NCI-H82 treated with DMSO at 0.1 percent for 48 hours (cell line): Measurements from ENCODE around the gene PMP22.
"Not testable (repeated sequence)": the region's sequence is repeated elsewhere in the genome, so short reads cannot be mapped to it uniquely, and the experiment has no call there.

Experiments used
- DNase-seq: peaks from one replicate; lab custom pipeline; 2025; ENCODE audit not compliant: unreplicated experiment; lab: John Stamatoyannopoulos, UW

Gene PMP22

DNA sequence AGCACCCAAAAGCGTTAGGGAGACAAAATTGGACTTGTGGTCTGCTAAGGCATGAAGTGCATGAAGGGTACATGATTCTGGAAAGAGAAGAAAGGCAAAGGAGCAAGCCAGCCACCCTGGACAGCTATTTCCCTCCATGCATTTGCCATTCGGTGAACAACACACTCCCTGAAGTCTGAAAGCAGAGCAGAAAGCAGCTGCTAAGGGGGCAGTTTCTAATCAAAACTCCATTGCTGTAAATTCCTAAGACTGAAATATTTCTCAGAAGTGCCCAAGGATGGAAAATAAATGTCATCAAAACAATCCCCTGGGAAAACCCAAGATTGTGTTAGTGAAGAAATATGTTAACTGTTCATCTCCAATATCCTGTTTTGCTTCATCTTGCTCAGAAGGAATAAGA is 44.3 kb downstream of the PMP22 start:
- DNase-seq: no peak

DNA sequence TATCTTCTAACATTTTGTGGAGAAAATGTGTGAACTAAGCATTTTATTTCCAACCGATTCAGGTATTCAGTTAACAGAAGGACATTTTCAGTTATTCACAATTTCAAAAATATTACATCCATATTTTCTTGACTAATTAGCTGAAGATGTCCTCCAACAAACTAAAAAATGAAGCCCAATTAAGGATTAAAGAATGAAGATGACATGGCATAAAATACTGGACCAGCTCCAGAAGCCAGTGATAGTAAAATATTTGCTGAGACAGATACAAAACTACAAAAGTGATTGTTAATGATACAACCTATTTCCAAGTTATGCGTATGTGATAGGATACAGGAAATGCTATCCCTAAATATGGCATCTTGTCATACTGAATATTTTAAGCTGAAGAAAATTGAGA is 48.6 kb downstream of the PMP22 start:
- no peak for DNase-seq

DNA sequence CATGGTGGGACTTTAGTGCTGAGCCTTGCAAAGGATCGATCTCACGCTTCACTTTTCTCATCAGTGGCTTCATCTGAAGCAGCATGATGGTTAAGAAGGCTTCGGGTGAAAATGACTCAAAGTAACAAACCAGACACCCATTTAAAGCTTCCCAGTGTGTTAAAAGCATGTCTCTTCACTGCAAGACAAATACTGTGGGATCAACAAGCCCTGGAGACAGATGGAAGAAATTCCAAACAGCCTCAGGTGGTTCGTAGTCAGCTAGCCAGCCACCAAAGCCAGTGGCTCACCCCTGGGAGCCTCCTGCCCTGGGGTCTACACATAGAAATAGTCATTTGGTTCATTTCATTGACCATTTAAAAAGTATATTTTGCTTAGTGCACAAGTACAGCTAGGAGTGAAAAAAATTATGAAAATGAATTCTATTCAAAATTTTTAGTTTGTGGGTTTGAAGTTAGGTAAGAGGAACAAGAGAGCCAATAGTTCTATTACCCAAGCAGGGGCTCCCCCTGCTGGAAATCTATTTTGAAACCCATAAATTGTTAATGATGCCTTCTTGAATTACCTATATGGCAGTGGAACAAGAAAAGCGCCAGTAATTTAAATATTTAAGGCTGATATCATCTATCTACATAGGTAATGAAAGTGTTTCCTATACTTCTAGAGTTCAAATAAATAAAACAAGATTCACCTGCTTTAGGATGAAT is 51.6 kb downstream of the PMP22 start:
- DNase-seq: no peak

DNA sequence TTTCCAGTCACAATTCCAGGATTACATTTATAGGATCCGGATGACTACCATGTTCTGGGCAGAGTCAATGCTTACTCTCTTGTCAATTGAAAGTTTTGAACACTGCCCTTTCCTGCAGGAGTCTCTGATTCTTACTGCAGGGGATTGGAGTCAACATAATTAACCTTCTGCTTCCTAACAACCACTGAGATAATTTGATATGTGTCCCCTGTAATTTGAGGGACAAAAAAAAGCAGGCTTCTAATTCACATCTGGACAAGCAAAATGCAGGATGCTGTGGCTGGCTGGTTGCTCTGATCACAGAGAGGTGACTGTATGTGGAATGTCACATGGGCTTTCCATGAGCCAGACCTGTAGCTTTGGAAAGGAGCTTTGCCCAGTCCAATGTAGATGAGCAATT is 54.9 kb downstream of the PMP22 start:
- DNase-seq: no peak

DNA sequence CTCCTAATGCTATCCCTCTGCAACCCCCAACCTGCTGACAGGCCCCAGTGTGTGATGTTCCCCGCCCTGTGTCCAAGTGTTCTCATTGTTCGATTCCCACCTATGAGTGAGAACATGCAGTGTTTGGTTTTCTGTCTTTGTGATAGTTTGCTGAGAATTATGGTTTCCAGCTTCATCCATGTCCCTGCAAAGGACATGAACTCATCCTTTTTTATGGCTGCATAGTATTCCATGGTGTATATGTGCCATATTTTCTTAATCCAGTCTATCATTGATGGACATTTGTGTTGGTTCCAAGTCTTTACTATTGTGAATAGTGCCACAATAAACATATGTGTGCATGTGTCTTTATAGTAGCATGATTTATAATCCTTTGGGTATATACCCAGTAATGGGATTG is 62.1 kb downstream of the PMP22 start:
- not testable (repeated sequence) for DNase-seq

DNA sequence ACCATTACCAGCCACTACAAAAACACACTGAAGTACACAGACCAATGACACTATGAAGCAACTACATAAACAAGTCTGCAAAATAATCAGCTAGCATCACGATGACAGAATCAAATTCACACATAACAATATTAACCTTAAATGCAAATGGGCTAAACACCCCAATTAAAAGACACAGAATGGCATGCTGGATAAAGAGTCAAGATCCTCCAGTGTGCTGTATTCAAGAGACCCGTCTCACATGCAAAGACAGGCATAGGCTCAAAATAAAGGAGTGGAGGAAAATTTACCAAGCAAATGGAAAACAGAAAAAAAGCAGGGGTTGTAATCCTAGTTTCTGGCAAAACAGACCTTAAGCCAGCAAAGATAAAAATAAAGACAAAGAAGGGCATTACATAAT is 64.6 kb downstream of the PMP22 start:
- DNase-seq: not testable (repeated sequence)

DNA sequence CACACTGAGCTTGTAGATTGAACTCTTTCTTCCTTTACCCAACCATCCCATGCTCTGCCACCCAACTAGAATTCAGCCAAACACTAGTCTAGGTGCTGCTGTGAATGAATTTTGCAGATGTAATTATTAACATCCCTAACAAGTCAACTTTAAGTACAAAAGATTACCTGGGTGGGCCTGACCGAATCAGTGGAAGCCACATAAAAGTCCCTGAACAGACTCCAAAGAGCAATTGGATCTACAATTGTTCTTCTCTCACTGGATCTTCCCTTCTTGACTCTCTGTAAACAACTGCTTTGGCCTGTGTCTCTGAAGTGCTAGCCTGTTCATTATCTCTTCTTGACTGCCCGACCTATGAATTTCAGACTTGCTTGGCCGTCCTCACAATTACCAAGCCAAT is 67.9 kb downstream of the PMP22 start:
- no peak for DNase-seq

DNA sequence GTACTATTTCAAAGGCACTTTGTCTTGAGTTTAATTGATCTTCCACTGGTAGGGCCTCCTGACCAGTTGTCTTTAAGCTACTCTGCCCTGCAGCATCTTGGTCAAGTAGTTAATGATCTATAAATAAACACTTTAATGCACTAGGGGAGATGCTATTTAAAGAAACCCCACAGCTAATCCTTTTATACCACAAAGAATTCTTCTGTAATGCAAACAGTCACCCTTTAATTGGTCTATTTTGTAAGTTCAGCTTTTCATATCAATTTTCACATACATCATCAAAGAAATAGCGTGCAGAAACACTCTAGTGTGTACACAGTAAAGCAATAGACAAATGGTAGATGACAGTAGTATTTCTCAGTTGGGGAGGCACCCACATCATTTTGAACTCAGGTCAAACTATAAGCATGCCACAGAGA is 70.3 kb downstream of the PMP22 start:
- no peak for DNase-seq

DNA sequence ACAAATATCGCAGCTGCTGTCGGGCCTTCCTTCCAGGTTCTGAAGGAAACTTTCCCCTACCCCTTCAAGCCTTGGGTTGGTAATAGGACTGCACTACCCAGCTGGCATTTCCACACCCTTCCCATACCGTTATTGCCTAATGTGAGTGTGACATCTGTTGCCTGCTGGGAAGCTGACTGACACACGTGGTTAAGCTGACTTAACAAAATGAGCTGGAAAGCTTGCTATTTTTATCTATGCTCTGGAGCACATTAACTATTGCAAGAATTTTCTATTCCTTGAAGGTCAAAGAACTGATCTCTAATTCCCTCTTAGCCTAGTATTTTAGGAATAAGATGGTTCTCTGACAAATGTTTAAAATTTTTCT is 79.5 kb downstream of the PMP22 start:
- DNase-seq: peak; percentile 22

DNA sequence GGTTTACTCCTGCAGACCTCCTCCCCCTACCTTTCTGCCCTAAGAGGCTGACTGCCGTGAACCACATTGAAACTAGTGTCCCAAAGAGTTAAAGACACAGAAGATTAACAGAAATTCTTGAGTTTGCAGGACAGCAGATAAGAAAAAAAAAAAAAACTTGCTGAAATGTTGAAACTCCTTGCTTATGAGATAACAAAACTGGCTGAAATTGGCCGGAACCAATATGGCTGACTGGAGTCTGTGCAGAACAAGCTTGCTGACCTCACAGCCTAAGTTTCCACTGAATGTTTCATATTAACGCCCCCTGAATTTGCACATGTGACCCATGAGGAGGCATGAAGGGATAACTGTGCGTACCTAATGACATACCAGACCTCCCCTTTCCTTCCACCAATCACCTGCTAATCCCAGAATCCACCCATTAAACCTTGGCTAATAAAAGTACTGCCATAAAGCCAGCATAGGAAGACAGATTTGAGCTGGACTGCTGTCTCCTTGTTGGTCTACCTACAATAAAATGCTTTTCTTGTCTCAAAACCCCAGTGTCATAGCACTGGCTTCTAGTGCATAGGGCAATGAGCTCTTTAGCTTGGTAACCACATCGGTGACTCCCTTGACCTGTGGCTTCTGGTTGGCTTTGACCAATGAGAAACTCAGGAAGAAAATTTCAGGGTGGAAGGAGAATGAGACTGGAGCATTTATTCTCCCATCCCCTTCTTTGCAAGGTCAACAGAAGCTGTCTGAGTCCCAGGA is 80.1 kb downstream of the PMP22 start:
- no peak for DNase-seq

DNA sequence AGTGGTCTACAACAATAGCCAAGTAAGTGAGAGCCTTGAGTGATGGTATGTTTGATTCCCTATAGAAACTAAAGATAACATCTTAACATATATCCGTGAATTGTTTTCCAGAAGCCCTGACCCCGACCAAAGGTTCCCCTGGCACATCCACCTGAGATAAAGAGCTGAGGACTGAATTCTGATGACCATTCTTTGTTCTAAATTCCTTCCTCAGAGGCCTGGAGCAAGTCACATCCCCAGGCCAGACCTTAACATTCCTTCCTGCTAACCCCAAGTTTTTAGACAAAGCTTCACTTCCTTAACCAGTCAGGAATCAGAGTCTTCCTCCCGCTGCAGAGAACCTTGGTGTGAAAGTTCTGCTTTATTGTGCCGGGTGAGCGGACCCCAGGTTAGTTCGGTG is 83.3 kb downstream of the PMP22 start:
- no peak for DNase-seq

DNA sequence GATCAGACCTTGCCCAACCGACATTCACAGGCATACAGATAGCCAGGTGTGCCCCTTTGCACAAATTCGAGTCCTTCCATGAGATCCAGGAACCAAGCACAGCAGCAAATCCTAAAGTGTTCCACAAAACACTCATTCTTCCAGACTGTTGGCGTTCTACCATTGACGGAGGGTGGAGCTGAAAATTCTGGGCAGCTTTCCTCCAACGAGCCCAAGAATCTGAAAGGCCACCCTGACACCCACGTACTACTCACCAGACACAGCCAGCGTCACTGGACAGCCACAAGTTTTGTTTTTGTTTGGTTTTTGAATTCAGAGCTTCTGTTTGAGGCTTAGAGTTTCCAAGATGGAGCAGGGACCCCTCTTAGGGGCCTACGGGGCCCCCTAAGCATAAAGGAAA is 83.8 kb downstream of the PMP22 start:
- DNase-seq: no peak

DNA sequence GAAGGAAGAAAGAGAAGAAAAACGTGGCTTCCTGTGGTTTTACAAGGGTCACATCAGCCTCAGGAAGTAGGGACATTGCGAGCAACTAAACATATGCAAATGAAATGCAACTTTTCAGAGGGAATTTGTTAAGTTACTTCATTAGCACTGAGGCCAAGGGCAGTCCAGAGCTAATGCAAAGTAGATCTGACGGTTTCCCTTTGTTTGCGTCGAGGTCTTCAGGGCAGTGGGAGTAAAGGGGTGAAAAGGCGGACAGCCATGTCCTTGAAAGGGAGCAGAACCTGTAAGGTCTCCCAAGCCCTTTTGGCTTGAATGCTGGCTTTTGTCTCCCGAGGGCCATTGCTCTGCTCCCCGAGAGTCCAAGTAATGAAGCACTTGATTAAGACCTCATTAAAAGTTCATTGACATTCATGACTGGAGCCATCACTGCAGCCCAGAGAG is 85.0 kb downstream of the PMP22 start:
- no peak for DNase-seq
